RCC 7860 (cell line): ENCODE data around the gene HLA-DPB1.
"Not testable (repeated sequence)": the region's sequence is repeated elsewhere in the genome, so short reads cannot be mapped to it uniquely, and the experiment has no call there.

Source experiments
- DNase-seq: peaks from one replicate; pipeline ENCODE4 v3.0.0-alpha.2; 2015; ENCODE audit warnings: low spot score
- FAIRE-seq: peaks from 2 replicates; lab custom pipeline; 2012; peaks lifted over from hg19 to GRCh38; lab: Jason Lieb, UNC

The HLA-DPB1 gene

DNA sequence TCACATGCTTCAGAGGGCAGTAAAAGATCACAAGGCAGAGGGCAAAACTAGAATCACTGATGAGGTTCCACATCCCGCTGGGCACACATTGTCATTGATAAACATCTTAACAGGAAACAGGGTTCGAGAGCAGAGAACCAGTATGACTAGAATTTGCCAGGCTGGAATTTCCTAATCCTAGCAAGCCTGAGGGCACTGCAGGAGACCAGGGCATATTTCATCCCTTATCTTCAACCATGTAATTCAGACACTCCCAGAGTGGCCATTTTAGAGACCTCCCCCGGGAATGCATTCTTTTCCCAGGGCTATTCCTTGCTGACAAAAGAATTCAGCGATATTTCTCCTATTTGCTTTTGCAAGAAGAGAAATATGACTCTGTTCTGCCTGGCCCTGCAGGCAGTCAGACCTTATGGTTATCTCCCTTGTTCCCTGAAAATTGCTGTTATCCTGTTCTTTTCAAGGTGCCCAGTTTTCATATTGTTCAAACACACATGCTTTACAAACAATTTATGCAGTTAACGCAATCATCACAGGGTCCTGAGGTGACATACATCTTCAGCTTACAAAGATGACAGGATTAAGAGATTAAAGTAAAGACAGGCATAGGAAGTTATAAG, 25.4 kb downstream of the HLA-DPB1 start:
- DNase-seq, FAIRE-seq: not testable (repeated sequence)

DNA sequence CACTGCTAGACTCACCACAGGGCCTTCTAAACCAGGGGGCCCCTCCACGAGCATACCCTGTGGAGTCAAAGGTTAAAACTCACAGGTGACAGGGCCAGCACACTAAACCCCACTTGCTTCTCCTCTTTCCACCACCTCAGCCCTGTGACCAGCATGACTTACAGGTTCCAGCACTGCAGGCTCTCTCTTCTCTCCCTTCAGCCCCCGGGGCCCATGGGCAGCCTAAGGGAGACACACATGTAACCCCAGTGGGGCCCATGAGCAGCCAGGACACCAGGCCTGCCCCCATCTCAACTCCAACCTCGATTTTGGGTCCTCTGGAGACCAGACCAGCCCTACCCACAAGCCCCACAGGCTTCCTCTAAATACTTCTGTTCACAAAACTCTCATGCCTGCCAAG, 28.0 kb downstream of the HLA-DPB1 start:
- no peak for FAIRE-seq

DNA sequence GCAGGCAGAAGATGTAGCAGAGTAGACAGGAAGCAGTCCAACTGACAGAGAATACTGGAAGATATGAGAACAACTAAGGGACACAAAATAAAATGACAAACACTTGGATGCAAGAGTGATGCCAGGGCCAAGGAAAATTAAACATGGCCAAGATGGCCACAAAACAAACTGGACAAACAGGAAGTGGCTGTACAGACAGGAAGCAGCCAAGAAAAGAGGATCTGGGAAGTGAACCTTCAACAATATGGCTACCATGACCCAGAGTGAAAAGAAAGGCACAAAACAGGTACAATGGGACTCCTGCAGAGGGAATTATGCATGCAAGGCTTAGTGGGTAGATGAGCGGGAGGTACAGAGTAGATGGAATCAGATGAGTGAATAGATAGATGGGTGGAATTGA, 29.1 kb downstream of the HLA-DPB1 start:
- DNase-seq (no peak), FAIRE-seq (no peak)

More for the DNA sequence above, 28.0 kb downstream of the HLA-DPB1 start:
- no peak for DNase-seq

DNA sequence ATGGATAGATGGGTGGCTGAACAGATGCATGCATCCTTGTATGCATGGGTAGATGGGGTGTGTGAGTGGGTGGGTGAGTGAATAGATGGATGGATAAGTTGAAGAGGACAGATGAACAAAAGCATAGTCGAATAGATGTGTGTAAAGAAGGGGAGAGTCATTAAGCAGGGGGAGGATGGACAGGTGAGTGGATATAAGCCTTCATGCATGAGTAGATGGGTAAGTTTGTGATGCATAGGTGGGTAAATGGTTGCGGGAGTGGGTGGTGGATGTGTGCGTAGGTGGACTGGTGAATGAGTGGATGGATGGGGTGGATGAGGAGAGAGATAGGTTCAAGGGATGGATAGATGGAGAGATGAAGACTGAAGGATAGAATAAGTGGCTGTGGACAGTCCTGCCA, 29.6 kb downstream of the HLA-DPB1 start:
- DNase-seq (no peak), FAIRE-seq (no peak)

DNA sequence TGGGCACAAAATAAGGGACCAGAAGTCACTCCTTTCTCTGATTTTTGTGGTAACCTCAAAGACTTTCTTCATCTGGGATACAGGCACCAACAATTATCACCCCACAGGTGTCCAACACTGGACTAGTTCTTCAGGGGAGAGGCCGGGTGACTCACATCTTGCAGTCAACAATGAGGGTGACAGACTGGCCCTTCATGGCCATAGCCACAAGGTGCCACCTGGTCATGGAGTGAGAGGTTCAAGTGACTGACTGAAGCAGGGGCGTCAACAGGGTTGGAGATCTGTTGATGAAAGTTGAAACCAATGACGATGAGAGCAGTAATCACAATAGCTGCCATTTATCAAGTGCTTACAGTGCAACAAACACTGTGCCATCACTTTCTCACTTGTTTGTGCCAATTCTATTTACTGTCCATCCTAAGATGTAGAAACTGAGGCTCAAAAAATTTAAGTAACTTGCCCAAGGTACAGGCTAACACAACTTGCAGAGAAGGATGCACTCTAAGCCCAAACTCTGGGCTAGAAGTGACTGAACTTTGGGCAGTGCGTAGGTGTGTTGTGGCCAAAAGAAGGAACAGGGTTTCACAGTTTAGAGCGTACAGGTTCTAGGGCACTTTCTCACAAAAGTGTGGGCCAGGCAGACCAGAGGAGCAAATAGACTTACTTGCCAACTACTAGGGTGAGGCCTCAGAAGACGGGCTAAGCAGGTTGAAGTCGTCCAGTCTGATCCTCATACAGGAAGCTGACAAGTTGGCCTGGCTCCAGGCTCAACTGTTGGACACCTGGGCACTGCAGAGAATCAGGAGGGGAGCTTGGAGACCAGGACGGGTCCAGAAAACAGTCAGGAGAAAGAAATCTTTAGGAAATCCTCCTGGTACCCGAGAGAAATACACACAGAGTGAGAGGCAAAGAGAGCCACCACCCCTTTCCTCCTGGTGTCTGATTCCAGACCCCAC, 30.4 kb downstream of the HLA-DPB1 start:
- FAIRE-seq = no peak
- no peak for DNase-seq

- DNase-seq (no peak), FAIRE-seq (no peak)
These were observed 31.9 kb downstream of the HLA-DPB1 start for GRCh38 chr6:33107641-33108040.

DNA sequence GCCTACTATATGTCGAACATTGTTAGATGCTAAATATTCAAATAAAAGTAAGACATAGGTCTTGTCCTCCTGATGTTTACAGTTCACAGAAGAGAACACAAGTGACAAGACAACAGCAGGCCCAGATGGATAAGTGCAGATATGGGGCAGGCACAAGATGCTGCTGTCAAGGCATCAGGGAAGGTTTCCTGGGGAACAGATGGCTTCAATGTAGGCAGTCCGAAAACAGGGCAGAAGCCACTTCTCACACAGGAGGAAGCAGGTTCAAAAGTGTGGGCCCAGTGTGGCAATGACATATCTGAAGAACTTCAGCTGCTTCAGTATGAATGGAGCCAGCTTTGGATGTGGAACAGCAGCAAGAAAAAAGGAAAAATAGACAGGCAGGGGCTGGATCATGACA, 32.5 kb downstream of the HLA-DPB1 start:
- no peak for FAIRE-seq
- DNase-seq = no peak

DNA sequence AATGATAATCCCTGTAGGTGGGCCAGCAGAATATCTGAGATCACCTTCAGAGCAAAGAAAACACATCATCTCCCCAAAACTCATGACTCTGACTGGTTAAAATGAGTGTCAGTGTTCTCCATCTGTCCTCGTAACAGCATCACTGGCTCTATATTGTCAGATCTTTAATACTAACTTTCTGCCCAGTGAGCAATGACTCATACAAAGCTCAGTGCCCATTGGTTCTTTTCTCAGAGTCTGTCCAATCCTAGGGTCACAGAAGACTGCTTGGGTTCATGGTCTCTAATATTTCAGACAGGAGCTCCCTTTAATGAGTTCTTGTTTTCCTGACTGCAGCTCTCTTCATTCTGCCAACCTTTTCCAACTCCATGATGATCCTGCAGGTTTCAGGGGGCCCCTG, 36.4 kb downstream of the HLA-DPB1 start:
- DNase-seq = no peak
- FAIRE-seq = no peak

DNA sequence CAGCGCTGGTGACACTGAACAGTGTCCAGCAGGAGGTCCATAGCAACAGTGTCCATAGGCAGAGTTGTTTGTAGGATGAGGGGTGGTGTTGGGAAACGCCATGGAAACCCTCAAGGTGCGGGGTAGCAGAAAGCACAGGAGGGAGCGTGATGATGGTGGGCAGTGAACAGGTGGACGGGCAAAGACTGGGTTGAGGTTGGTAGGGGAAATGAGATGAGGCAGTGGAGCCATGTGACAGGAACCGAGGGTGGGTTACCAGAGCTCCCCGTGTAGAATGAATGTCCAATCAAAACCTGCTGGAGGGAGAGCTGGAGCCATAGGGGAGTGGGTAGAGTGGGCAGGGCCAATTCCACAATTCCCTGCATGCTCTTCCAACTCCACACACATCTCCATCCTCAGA, 38.0 kb downstream of the HLA-DPB1 start:
- no peak for DNase-seq
- FAIRE-seq = no peak

GRCh38 chr6:33114406-33114805, 38.6 kb downstream of the HLA-DPB1 start:
- DNase-seq = no peak
- no peak for FAIRE-seq

DNA sequence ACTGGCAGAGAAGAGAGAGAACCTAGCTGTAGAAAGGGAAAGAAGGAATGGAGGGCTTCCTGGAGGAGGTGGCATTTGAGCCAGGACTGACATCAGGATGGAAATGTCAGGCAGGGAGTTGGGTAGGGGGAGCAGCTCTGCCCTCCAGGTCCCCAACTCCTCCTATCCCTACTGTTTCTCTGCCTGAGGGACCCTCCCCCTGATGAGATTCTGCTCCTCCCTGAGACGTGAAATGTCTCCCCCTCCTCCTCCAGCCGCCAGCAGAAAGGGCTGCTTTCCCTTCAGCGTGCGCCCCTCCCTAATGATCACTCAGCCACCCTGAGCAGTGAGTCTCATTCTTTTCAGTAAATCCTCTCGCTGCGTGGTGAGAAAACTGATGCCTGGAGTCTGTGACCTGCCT, 40.6 kb downstream of the HLA-DPB1 start:
- FAIRE-seq (no peak), DNase-seq (no peak)

DNA sequence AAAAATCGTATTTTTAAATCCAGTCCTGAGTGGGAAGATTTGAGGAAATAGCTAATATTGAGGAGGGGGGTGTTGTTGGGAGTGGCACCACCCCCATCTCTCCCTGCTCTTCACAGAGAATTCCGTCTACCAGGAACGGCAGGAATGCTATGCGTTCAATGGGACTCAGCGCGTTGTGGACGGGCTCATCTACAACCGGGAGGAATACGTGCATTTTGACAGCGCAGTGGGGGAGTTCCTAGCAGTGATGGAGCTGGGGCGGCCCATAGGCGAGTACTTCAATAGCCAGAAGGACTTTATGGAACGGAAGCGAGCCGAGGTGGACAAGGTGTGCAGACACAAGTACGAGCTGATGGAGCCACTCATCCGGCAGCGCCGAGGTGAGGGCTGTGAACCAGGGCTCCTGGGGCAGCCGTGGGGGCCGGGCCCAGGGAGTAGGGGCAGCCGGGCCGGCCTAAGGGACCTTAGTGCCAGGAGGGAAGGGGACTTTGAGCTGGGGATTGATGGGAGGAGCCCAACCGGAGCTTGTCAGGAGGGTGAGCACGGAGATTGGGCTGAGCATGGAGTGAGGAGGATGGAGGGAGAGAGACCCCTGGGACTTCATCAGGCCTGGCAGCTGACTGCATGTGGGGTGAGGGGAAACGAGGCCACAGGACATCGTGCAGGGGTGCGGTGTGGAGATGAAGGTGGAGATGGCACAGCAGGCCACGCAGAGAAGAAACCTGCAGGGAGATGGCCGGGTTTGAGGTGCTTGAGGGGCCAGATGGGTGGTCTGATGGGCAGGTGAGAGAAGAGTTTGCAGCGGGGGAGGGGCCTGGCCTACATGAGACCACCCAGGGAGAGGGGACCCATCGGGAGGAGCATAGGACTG, 41.3 kb downstream of the HLA-DPB1 start:
- DNase-seq (no peak), FAIRE-seq (no peak)

DNA sequence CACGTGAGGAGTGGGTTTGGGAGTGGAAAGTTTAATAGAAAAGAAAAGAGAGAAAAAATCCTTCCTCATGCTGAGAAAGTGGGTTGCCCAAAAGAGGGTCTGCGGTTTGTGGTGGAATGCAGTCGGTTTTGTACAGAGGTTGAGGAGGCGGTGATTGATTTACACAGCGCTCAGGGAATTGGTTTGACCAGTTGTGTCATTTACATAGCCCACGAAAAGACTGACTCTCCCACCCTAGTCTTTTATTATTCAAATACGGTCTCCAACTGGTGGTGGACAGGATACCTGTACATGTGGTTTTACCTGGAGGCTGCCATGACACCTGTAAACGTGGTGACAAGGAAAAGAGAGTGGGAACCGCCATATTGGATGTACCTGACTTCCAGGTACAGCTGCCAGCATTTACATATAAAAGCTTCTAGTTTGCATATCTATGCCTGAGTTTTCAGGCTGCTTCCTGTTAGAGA, 42.1 kb downstream of the HLA-DPB1 start:
- no peak for FAIRE-seq
- no peak for DNase-seq

DNA sequence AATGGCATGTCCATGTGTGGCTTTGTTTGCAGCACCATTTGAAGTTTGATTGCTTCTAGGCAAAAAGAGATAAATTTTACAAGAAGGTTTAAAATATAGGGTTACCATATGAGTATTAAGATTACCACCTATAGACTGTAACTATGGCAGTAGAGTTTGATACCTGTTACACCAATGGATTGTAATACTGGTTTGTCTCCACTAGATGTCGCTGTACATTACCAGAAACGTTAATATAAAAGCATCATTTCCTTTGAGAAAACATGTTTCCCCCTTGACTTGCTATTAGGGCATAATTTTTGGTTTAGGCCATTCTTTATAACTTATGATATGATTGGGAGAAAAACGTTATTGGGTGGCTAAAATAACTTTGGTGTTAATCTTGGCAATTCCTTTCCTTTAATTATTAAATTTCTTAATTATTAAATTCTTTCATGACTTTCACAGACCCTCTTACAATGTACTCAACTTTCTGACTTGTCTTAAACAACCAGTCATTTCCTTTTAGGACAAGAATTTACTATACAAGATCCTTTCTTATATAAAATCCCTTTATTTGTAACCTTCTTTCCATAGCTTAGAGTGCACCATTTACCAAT, 42.8 kb downstream of the HLA-DPB1 start:
- DNase-seq = peak; percentile 45
- peak; percentile 84 for FAIRE-seq

- FAIRE-seq = no peak
- DNase-seq = no peak
These were observed 44.2 kb downstream of the HLA-DPB1 start for GRCh38 chr6:33120001-33120400.

DNA sequence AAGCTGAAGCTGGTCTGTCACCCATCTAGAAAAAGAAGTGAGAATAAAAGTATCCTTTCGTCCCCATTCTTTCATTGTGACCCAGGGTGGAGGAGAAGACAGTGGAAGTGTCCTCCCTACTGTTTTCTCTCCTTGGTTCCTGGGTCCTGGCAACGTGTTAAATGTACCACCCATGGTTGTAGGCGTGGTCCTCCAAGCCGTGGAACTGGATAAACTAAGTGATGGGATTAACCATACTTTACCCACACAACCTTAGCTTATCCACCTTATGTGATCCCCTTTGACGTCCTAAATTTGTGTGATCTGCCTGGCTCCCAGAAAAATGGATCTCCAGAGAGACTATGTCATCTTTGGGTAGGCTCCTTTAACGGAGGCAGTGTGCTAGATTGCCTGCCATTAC, 47.4 kb downstream of the HLA-DPB1 start:
- no peak for FAIRE-seq
- DNase-seq = no peak

DNA sequence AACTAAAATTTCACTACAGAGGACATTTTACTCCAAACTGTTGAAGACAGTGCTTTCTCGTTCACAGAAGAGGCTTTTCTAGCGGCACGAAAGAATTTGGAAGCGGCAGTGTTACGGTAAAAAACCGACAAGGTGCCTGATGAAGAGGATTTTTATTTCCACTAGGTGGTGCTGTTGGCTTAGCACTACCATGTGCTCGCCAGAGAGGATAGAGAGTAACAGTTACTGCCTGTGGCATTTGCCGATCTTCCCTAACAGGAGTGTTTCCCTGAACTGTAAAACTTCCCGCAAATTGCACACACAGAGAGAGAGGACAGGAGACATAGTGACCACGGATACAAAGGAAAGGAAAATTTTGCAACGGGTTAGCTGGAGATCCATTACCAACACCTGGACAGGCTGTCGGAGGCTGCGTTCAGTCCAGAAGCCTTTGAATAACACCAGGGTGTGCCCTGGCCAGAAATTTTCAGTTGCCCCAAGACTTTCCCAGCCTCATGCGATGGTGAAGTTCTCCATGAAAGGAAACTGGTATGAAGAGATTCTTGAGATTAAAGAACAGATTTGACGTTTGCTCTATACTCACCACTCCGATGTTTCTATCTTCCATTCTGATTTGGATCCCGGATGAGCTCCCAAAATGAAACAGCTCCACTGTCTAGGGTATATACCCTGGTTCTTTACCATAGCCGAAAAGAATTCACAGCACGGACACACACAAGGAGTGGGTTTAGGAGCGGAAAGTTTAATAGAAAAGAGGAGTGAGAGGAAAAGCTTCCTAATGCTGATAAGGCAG, 48.1 kb downstream of the HLA-DPB1 start:
- FAIRE-seq (no peak), DNase-seq (no peak)

- FAIRE-seq (no peak), DNase-seq (no peak)
These were observed 48.7 kb downstream of the HLA-DPB1 start for GRCh38 chr6:33124525-33124901.

GRCh38 chr6:33124947-33125346, 49.2 kb downstream of the HLA-DPB1 start:
- FAIRE-seq (no peak), DNase-seq (no peak)

GRCh38 chr6:33126101-33126714, 50.4 kb downstream of the HLA-DPB1 start:
- DNase-seq = no peak
- FAIRE-seq = no peak
